SK-N-SH (cell line): ENCODE measurements around the gene MLIP. TPM values are rescaled to one million over a fixed set of nuclear protein-coding genes. Genes with fewer than 3 reads are reported as not detected.

Experiments used
- CTCF ChIA-PET: fragments of 300-600, 350-600 bp; formaldehyde crosslinking; extraction: SDS; loops from one replicate; lab custom pipeline; 2021; lab: Yijun Ruan, JAX
- POLR2A ChIA-PET: fragments of 350-600 bp; sonication (Branson Sonifier 250); formaldehyde crosslinking; extraction: SDS; loops from one replicate; lab custom pipeline; 2020; ENCODE audit warnings: antibody characterized with exemption, inconsistent platforms; lab: Yijun Ruan, JAX
- DNase-seq: peaks from one replicate; pipeline ENCODE4 v3.0.0; 2012
- H2AFZ ChIP-seq: fragments of 200-600 bp; sonication (generic); 2 replicates; pipeline ENCODE4 v1.8.1; 2016; ENCODE audit warnings: antibody characterized with exemption, mild to moderate bottlenecking, low read depth
- H3F3A ChIP-seq: fragments of 200-600 bp; sonication (generic); replicated peaks from 2 replicates; pipeline ENCODE3; 2016; ENCODE audit warnings: antibody characterized with exemption, mild to moderate bottlenecking; ENCODE audit not compliant: insufficient read depth
- H3K27ac ChIP-seq, 2 experiments: fragments of 200-500 bp in 1 of 2; fragments of 200-600 bp in 1 of 2; sonication (Bioruptor generic) in 1 of 2; sonication (generic), shearing (Covaris generic) in 1 of 2; 2 replicates each; pipeline versions ENCODE4 v1.5.1 to v1.6.1; 2014 to 2016; ENCODE audit warnings: low read depth in 2 of 2, inconsistent platforms in 1 of 2, low read length in 1 of 2, mild to moderate bottlenecking in 1 of 2, mixed read lengths in 1 of 2
- H3K27me3 ChIP-seq: fragments of 200-600 bp; sonication (generic), shearing (Covaris generic); 2 replicates; pipeline ENCODE4 v1.6.1; 2016; ENCODE audit warnings: mixed run types; ENCODE audit not compliant: insufficient read depth
- H3K36me3 ChIP-seq, 2 experiments: fragments of 200-500 bp in 1 of 2; fragments of 200-600 bp in 1 of 2; sonication (Bioruptor generic) in 1 of 2; sonication (generic) in 1 of 2; replicated peaks in 1 of 2; 2 replicates each; pipeline versions ENCODE3 to v1.5.1; 2014 to 2016; ENCODE audit warnings: low read length in 1 of 2, mild to moderate bottlenecking in 1 of 2; ENCODE audit not compliant: insufficient read depth in 2 of 2, control insufficient read depth in 1 of 2
- H3K4me1 ChIP-seq, 2 experiments: fragments of 200-500 bp in 1 of 2; fragments of 200-600 bp in 1 of 2; sonication (Bioruptor generic) in 1 of 2; sonication (generic), shearing (Covaris generic) in 1 of 2; 2 replicates each; pipeline versions ENCODE4 v1.5.1 to v1.6.1; 2014 to 2016; ENCODE audit warnings: low read depth in 1 of 2, low read length in 1 of 2, mixed run types in 1 of 2; ENCODE audit not compliant: insufficient read depth in 2 of 2, control insufficient read depth in 1 of 2
- H3K4me2 ChIP-seq: fragments of 200-600 bp; sonication (generic), shearing (Covaris generic); 2 replicates; pipeline ENCODE4 v1.6.1; 2017; ENCODE audit warnings: mixed run types
- H3K4me3 ChIP-seq, 2 experiments: fragments of 200-500 bp in 1 of 2; fragments of 200-600 bp in 1 of 2; sonication (Bioruptor generic) in 1 of 2; sonication (generic), shearing (Covaris generic) in 1 of 2; 2 replicates each; pipeline versions ENCODE4 v1.5.1 to v1.8.1; 2014 to 2016; ENCODE audit warnings: low read depth in 2 of 2, inconsistent platforms in 1 of 2, low read length in 1 of 2, mild to moderate bottlenecking in 1 of 2, mixed read lengths in 1 of 2, moderate library complexity in 1 of 2
- H3K79me2 ChIP-seq: fragments of 200-600 bp; sonication (generic); 2 replicates; pipeline ENCODE4 v1.8.1; 2017; ENCODE audit warnings: mild to moderate bottlenecking; ENCODE audit not compliant: insufficient read depth
- H3K9ac ChIP-seq: fragments of 200-600 bp; sonication (generic); 2 replicates; pipeline ENCODE4 v1.6.1; 2017; ENCODE audit warnings: mixed run types
- H3K9me2 ChIP-seq: fragments of 200-600 bp; sonication (generic); 2 replicates; pipeline ENCODE4 v1.6.1; 2017; ENCODE audit warnings: mixed run types
- H3K9me3 ChIP-seq: fragments of 200-600 bp; sonication (generic); 2 replicates; pipeline ENCODE4 v1.6.1; 2017; ENCODE audit warnings: mixed run types, mild to moderate bottlenecking, moderate library complexity
- H4K20me1 ChIP-seq: fragments of 200-600 bp; sonication (generic); 2 replicates; pipeline ENCODE4 v1.6.1; 2017; ENCODE audit warnings: mild to moderate bottlenecking, mixed run types; ENCODE audit not compliant: insufficient read depth
- CHD2 ChIP-seq: fragments of 150-350 bp; IDR thresholded peaks from 2 replicates; pipeline ENCODE4 v1.6.1; 2018; ENCODE audit warnings: low read length; ENCODE audit not compliant: partially characterized antibody
- EZH2phosphoT487 ChIP-seq: fragments of 200-600 bp; sonication (generic); IDR thresholded peaks from 2 replicates; pipeline ENCODE4 v1.6.1; 2017; ENCODE audit warnings: low read depth, mixed run types, mild to moderate bottlenecking, antibody characterized with exemption, moderate library complexity, borderline replicate concordance
- FOSL2 ChIP-seq: IDR thresholded peaks from 2 replicates; pipeline ENCODE4 v1.4.0; 2012; ENCODE audit warnings: low read depth, mild to moderate bottlenecking, moderate library complexity, borderline replicate concordance
- FOXJ3 ChIP-seq: sonication (generic); formaldehyde crosslinking; IDR thresholded peaks from 2 replicates; pipeline ENCODE4 v1.5.1; 2020; ENCODE audit warnings: mild to moderate bottlenecking, missing genetic modification reagents
- FOXM1 ChIP-seq: IDR thresholded peaks from 2 replicates; pipeline ENCODE4 v1.4.0; 2012; ENCODE audit warnings: low read depth, mild to moderate bottlenecking
- GABPA ChIP-seq: IDR thresholded peaks from 2 replicates; pipeline ENCODE4 v1.4.0; 2012; ENCODE audit warnings: low read depth, mild to moderate bottlenecking
- JUND ChIP-seq: IDR thresholded peaks from 2 replicates; pipeline ENCODE4 v1.4.0; 2012
- MXI1 ChIP-seq: IDR thresholded peaks from 2 replicates; pipeline ENCODE4 v1.6.1; 2012; ENCODE audit warnings: mild to moderate bottlenecking, low read depth, low read length, improper control_type of control experiment
- RAD21 ChIP-seq: IDR thresholded peaks from 2 replicates; pipeline ENCODE4 v1.6.1; 2012; ENCODE audit warnings: mild to moderate bottlenecking, low read length
- RFX5 ChIP-seq: IDR thresholded peaks from 2 replicates; pipeline ENCODE4 v1.6.1; 2012; ENCODE audit warnings: mild to moderate bottlenecking, improper control_type of control experiment, low read length
- RXRA ChIP-seq: IDR thresholded peaks from 2 replicates; pipeline ENCODE4 v1.4.0; 2012; ENCODE audit warnings: low read depth, mild to moderate bottlenecking, borderline replicate concordance
- SIN3A ChIP-seq: IDR thresholded peaks from 2 replicates; pipeline ENCODE4 v1.6.1; 2012; ENCODE audit warnings: low read depth, mild to moderate bottlenecking, low read length, moderate library complexity, borderline replicate concordance
- SMC3 ChIP-seq: IDR thresholded peaks from 2 replicates; pipeline ENCODE4 v1.6.1; 2012; ENCODE audit warnings: low read depth, low read length, improper control_type of control experiment
- TCF12 ChIP-seq: IDR thresholded peaks from 2 replicates; pipeline ENCODE4 v1.4.0; 2012
- YY1 ChIP-seq: IDR thresholded peaks from 2 replicates; pipeline ENCODE4 v1.4.0; 2012; ENCODE audit warnings: low read depth, mild to moderate bottlenecking
- WGBS: methylation state at CpG from one replicate; pipeline ENCODE4 v1.1.6; 2017; ENCODE audit warnings: low lambda C conversion rate; 5-methylcytosine and 5-hydroxymethylcytosine counted together
- polyA plus RNA-seq, 3 experiments: library from polyadenylated mRNA; depleted of rRNA; stranded (reverse); fragments of >200 nt; gene quantifications; 2 replicates each; pipeline ENCODE4 v1.2.3, GENCODE V29; 2012
- TF ChIP-seq, protein P1 (sequence below): IDR thresholded peaks from 2 replicates; pipeline ENCODE4 v1.6.1; 2012; ENCODE audit warnings: mild to moderate bottlenecking, low read depth, low read length, moderate library complexity
- TF ChIP-seq, protein P2 (sequence below): IDR thresholded peaks from 2 replicates; pipeline ENCODE4 v1.4.0; 2012; ENCODE audit warnings: low read depth, borderline replicate concordance
- TF ChIP-seq, protein P3 (sequence below): IDR thresholded peaks from 2 replicates; pipeline ENCODE4 v1.4.0; 2012; ENCODE audit warnings: low read depth, borderline replicate concordance
- TF ChIP-seq, protein P4 (sequence below): IDR thresholded peaks from 2 replicates; pipeline ENCODE4; 2012
- TF ChIP-seq, protein P5 (sequence below): fragments of 150-350 bp; IDR thresholded peaks from 2 replicates; pipeline ENCODE4 v1.6.1; 2017; ENCODE audit warnings: antibody characterized with exemption, low read length, low read depth, borderline replicate concordance

The MLIP gene
- polyA plus RNA-seq, 1 of the 3 experiments (the other 2 are of a cell fraction) = not detected

DNA sequence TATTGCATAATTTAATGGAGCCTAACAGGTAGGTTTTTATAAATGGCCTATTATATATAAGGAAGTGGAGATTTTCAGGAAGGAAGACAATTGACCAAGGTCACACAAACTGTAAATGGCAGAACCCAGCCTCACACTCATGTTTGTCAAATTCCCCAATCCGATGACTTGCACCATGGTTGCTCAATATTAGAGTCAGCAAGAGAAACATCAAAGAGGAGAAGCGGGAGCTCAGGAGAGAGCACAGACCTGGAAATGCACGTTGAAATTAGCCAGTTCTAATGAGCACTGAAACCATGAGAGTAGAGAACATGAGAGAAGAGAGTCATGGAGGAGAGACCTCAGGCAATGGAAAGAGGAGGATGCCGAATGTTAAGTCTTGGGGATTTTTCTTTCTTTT lies 13.5 kb upstream of the MLIP start (continued):
- TF ChIP-seq, protein P1, sequence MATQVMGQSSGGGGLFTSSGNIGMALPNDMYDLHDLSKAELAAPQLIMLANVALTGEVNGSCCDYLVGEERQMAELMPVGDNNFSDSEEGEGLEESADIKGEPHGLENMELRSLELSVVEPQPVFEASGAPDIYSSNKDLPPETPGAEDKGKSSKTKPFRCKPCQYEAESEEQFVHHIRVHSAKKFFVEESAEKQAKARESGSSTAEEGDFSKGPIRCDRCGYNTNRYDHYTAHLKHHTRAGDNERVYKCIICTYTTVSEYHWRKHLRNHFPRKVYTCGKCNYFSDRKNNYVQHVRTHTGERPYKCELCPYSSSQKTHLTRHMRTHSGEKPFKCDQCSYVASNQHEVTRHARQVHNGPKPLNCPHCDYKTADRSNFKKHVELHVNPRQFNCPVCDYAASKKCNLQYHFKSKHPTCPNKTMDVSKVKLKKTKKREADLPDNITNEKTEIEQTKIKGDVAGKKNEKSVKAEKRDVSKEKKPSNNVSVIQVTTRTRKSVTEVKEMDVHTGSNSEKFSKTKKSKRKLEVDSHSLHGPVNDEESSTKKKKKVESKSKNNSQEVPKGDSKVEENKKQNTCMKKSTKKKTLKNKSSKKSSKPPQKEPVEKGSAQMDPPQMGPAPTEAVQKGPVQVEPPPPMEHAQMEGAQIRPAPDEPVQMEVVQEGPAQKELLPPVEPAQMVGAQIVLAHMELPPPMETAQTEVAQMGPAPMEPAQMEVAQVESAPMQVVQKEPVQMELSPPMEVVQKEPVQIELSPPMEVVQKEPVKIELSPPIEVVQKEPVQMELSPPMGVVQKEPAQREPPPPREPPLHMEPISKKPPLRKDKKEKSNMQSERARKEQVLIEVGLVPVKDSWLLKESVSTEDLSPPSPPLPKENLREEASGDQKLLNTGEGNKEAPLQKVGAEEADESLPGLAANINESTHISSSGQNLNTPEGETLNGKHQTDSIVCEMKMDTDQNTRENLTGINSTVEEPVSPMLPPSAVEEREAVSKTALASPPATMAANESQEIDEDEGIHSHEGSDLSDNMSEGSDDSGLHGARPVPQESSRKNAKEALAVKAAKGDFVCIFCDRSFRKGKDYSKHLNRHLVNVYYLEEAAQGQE = no peak
- TF ChIP-seq, protein P2, sequence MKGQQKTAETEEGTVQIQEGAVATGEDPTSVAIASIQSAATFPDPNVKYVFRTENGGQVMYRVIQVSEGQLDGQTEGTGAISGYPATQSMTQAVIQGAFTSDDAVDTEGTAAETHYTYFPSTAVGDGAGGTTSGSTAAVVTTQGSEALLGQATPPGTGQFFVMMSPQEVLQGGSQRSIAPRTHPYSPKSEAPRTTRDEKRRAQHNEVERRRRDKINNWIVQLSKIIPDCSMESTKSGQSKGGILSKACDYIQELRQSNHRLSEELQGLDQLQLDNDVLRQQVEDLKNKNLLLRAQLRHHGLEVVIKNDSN = no peak
- TF ChIP-seq TCF12 (no peak), MXI1 (no peak), EZH2phosphoT487 (no peak), FOXJ3 (CRISPR knock-in tag) (no peak), JUND (no peak), RAD21 (no peak), YY1 (no peak)

DNA sequence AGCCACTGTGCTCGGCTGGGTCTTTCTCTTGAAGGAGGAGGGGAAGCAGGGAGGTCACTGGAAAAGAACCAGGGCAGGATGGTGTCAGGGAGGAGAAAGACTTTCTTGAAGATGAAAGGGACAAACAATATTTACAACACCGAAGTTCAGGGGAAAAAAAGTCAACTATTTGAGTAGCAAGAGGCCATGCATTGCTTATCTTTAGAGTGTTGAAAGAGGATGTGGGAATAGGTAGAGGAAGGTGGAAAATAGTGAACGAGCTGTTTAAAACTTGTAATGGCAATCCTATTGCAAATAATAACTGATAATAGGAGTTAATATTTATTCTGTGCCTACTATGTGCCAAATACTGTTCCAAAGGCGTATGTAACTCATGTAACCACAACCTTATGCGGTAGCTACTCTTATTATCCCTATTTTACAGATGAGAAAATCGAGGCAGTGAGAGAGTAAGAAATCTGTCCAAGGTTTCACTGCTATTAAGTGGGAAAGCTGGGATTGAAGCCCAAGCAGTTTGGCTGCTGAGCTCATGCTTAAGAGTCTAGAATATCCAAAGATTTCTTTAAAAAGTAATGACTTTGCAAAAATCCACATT lies 12.7 kb upstream of the MLIP start:
- no peak overlapping the region for H3K4me2 ChIP-seq
- no peak overlapping the region for H3K4me3 ChIP-seq
- H3K9ac ChIP-seq = no peak overlapping the region
- H3K79me2 ChIP-seq = no peaks in the 10 kb centered on the region
- no peak for TF ChIP-seq JUND
- TF ChIP-seq MXI1 = no peak
- TF ChIP-seq, protein P3, sequence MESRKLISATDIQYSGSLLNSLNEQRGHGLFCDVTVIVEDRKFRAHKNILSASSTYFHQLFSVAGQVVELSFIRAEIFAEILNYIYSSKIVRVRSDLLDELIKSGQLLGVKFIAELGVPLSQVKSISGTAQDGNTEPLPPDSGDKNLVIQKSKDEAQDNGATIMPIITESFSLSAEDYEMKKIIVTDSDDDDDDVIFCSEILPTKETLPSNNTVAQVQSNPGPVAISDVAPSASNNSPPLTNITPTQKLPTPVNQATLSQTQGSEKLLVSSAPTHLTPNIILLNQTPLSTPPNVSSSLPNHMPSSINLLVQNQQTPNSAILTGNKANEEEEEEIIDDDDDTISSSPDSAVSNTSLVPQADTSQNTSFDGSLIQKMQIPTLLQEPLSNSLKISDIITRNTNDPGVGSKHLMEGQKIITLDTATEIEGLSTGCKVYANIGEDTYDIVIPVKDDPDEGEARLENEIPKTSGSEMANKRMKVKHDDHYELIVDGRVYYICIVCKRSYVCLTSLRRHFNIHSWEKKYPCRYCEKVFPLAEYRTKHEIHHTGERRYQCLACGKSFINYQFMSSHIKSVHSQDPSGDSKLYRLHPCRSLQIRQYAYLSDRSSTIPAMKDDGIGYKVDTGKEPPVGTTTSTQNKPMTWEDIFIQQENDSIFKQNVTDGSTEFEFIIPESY = no peak
- TF ChIP-seq FOSL2 = no peak
- no peak for TF ChIP-seq RAD21
- no peak for TF ChIP-seq GABPA
- TF ChIP-seq RXRA = no peak
- no peak for TF ChIP-seq CHD2
- TF ChIP-seq, protein P4, sequence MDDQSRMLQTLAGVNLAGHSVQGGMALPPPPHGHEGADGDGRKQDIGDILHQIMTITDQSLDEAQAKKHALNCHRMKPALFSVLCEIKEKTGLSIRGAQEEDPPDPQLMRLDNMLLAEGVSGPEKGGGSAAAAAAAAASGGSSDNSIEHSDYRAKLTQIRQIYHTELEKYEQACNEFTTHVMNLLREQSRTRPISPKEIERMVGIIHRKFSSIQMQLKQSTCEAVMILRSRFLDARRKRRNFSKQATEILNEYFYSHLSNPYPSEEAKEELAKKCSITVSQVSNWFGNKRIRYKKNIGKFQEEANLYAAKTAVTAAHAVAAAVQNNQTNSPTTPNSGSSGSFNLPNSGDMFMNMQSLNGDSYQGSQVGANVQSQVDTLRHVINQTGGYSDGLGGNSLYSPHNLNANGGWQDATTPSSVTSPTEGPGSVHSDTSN = no peak
- TF ChIP-seq SIN3A = no peak
- TF ChIP-seq FOXM1 = no peak
- TF ChIP-seq RFX5 = no peak
- TF ChIP-seq, protein P5, sequence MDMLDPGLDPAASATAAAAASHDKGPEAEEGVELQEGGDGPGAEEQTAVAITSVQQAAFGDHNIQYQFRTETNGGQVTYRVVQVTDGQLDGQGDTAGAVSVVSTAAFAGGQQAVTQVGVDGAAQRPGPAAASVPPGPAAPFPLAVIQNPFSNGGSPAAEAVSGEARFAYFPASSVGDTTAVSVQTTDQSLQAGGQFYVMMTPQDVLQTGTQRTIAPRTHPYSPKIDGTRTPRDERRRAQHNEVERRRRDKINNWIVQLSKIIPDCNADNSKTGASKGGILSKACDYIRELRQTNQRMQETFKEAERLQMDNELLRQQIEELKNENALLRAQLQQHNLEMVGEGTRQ = no peak
- TF ChIP-seq SMC3 = no peak
- ChIA-PET POLR2A (no interaction called here), CTCF (no interaction called here)
- H3K9me3 ChIP-seq = no peaks in the 10 kb centered on the region
- no peak overlapping the region for H2AFZ ChIP-seq
- WGBS = 4% methylated on average over 6 of the region's 6 CpGs
- no peaks in the 10 kb centered on the region for H3K36me3 ChIP-seq
- no peaks in the 10 kb centered on the region; the same call in 1 of the 2 replicates for H3K27me3 ChIP-seq
- no peaks in the 10 kb centered on the region for H3K9me2 ChIP-seq
- H4K20me1 ChIP-seq = no peaks in the 10 kb centered on the region
- no peaks in the 10 kb centered on the region for H3F3A ChIP-seq
- no peaks in the 10 kb centered on the region; a peak in 1 of 4 replicates for H3K4me1 ChIP-seq
- H3K27ac ChIP-seq = no peak overlapping the region
- no peak for DNase-seq
